Endothelial cell of umbilical vein (primary cell): Measurements from ENCODE around the gene CYBC1. TPM values are rescaled to one million over a fixed set of nuclear protein-coding genes. Genes with fewer than 3 reads are reported as not detected.
A peak's percentile ranks its signal among the peaks of the same experiment; 100 is the strongest.

Experiments
- BruUV-seq: library from RNA; stranded (reverse); fragments of 400-500 nt; replicated peaks from 2 replicates; lab custom pipeline; 2021; lab: Mats Ljungman, UMichigan
- CTCF ChIA-PET: fragments of 300-600, 350-600 bp; sonication (Branson Sonifier 250); formaldehyde crosslinking; loops from one replicate; lab custom pipeline; 2021; ENCODE audit warnings: antibody characterized with exemption, inconsistent platforms; lab: Charles Lee
- POLR2A ChIA-PET: fragments of 300-600, 350-600 bp; sonication (Branson Sonifier 250); formaldehyde crosslinking; loops from one replicate; lab custom pipeline; 2021; ENCODE audit warnings: antibody characterized with exemption, inconsistent platforms; lab: Charles Lee
- DNase-seq: peaks from one replicate; pipeline ENCODE4 v3.0.0-alpha.2; 2011; ENCODE audit warnings: low read depth, low spot score
- FAIRE-seq: peaks from 2 replicates; lab custom pipeline; 2011; peaks lifted over from hg19 to GRCh38; lab: Jason Lieb, UNC
- H2AFZ ChIP-seq: 2 replicates; pipeline ENCODE4 v1.6.0; 2012; ENCODE audit warnings: low read depth, low read length, control low read depth, inconsistent platforms
- H3K27ac ChIP-seq: 2 replicates; pipeline ENCODE4 v1.5.1; 2011; ENCODE audit warnings: low read depth, mild to moderate bottlenecking, control low read depth, low read length, moderate library complexity; ENCODE audit not compliant: insufficient read depth
- H3K27me3 ChIP-seq, 2 experiments: 2 replicates each; pipeline versions ENCODE4 v1.6.0 to v1.6.1; 2011; ENCODE audit warnings: low read length in 2 of 2, mixed read lengths in 1 of 2; ENCODE audit not compliant: control insufficient read depth in 2 of 2, insufficient read depth in 2 of 2
- H3K36me3 ChIP-seq, 2 experiments: 2 replicates in 1 of 2; 3 replicates in 1 of 2; pipeline ENCODE4 v1.5.1; 2011; ENCODE audit warnings: low read length in 2 of 2, mild to moderate bottlenecking in 1 of 2, moderate library complexity in 1 of 2; ENCODE audit not compliant: control insufficient read depth in 2 of 2, insufficient read depth in 2 of 2; ENCODE audit errors: extremely low read depth in 1 of 2
- H3K4me1 ChIP-seq: 3 replicates; pipeline ENCODE4 v1.5.1; 2011; ENCODE audit warnings: mild to moderate bottlenecking, low read length; ENCODE audit not compliant: control insufficient read depth, insufficient read depth; ENCODE audit errors: extremely low read depth
- H3K4me2 ChIP-seq: 2 replicates; pipeline ENCODE4 v1.6.1; 2011; ENCODE audit warnings: low read length, control low read depth, mixed read lengths; ENCODE audit not compliant: insufficient read depth
- H3K4me3 ChIP-seq, 3 experiments: fragments of 200-600 bp in 1 of 3; sonication (generic), shearing (Covaris generic) in 1 of 3; replicated peaks in 1 of 3; 2 replicates each; pipeline ENCODE4 v1.5.1; 2011 to 2016; ENCODE audit warnings: control low read depth in 3 of 3, low read length in 3 of 3, mild to moderate bottlenecking in 2 of 3, inconsistent platforms in 1 of 3, low read depth in 1 of 3, moderate library complexity in 1 of 3; ENCODE audit not compliant: insufficient read depth in 1 of 3
- H3K79me2 ChIP-seq: 2 replicates; pipeline ENCODE4 v1.6.0; 2012; ENCODE audit warnings: low read length, inconsistent platforms; ENCODE audit not compliant: control insufficient read depth, insufficient read depth
- H3K9ac ChIP-seq: replicated peaks from 2 replicates; pipeline ENCODE3; 2011; ENCODE audit warnings: low read length, control low read depth; ENCODE audit not compliant: insufficient read depth; ENCODE audit errors: extremely low read depth
- H3K9me1 ChIP-seq: replicated peaks from 3 replicates; pipeline ENCODE4 v1.6.0; 2011; ENCODE audit warnings: mild to moderate bottlenecking, low read length; ENCODE audit not compliant: control insufficient read depth, insufficient read depth; ENCODE audit errors: extremely low read depth
- H3K9me3 ChIP-seq: replicated peaks from 2 replicates; pipeline ENCODE4 v1.5.1; 2012; ENCODE audit warnings: low read length, inconsistent platforms; ENCODE audit not compliant: control insufficient read depth, insufficient read depth
- H4K20me1 ChIP-seq: replicated peaks from 2 replicates; pipeline ENCODE3; 2011; ENCODE audit warnings: mild to moderate bottlenecking, low read length; ENCODE audit not compliant: control insufficient read depth, insufficient read depth; ENCODE audit errors: extremely low read depth
- CTCF ChIP-seq, 2 donors: IDR thresholded peaks; 1 replicate in 1 of 2; 2 replicates in 1 of 2; pipeline ENCODE4 v1.5.1; 2011; ENCODE audit warnings: low read length in 2 of 2, mild to moderate bottlenecking in 2 of 2, moderate library complexity in 2 of 2, control low read depth in 1 of 2, inconsistent platforms in 1 of 2, low read depth in 1 of 2; ENCODE audit not compliant: insufficient read depth in 1 of 2; ENCODE audit errors: extremely low read depth in 1 of 2
- GATA2 ChIP-seq: IDR thresholded peaks from 2 replicates; pipeline ENCODE4 v1.7.0; 2011; ENCODE audit warnings: low read depth, mild to moderate bottlenecking, moderate library complexity, mixed read lengths, low read length; ENCODE audit not compliant: insufficient read length, insufficient read depth
- JUN ChIP-seq: IDR thresholded peaks from 2 replicates; pipeline ENCODE4 v1.6.1; 2011; ENCODE audit warnings: borderline replicate concordance, low read depth; ENCODE audit not compliant: insufficient read length, insufficient read depth
- dilution Hi-C: fragments of 300-500 bp; cut with MboI; formaldehyde crosslinking; loops from one replicate; pipeline ENCODE4 v1.15.0; 2019; ENCODE audit warnings: low sequenced_read_pairs; ENCODE audit not compliant: extremely low pct_ligation_motif_present
- intact Hi-C: fragments of 100-400 bp; cut with micrococcal nuclease; formaldehyde crosslinking; loops from one replicate; pipeline ENCODE4 v1.10.0; 2022
- polyA plus RNA-seq, 4 experiments: library from polyadenylated mRNA; depleted of rRNA in 3 of 4; stranded (reverse) in 3 of 4; unstranded in 1 of 4; fragments of >200 nt; gene quantifications; 2 replicates each; pipeline versions ENCODE4 v1.2.1 to v1.2.3, GENCODE V29; 2011 to 2012; ENCODE audit warnings: missing spikeins in 1 of 4
- total RNA-seq: library from RNA; stranded (reverse); gene quantifications from 2 replicates; pipeline ENCODE4 v1.2.3, GENCODE V29; 2021

The CYBC1 gene
- total and polyA plus RNA-seq, 2 donors (not counting 3 experiments of a cell fraction or from before 2014, with no cell fraction given): 71.8 to 81.5 TPM

GRCh38 chr17:82449883-82450356 is 632 bp downstream of the CYBC1 start:
- POLR2A ChIA-PET: no interaction called here
- no peak for TF ChIP-seq GATA2
- no peaks in the 10 kb centered on the region for H3K9me3 ChIP-seq
- H3K27me3 ChIP-seq: no peaks in the 10 kb centered on the region
- intact Hi-C loops (loop anchor here (1.0 to 10.0 kb wide), 4 partner anchors 8 to 395 kb away; partner anchors contain the start of genes HEXD, NARF, OGFOD3 and ZNF750), dilution Hi-C loops (no loop called here)
- BruUV-seq: no TSS peak
- H3K9me1 ChIP-seq: no peaks in the 10 kb centered on the region
- H3K27ac ChIP-seq: peak overlapping the region; percentile 29
- no peaks in the 10 kb centered on the region for H3K36me3 ChIP-seq
- H3K4me2 ChIP-seq: peak overlapping the region; percentile 39
- peak overlapping the region; percentile 88 for H2AFZ ChIP-seq
- peak overlapping the region; percentile 33 to 68 (median 53) for H3K4me3 ChIP-seq
- H3K9ac ChIP-seq: peak overlapping the region; percentile 77
- DNase-seq (no peak), FAIRE-seq (no peak)
- H3K4me1 ChIP-seq: peaks cover 6% of the 10 kb centered on the region
- CTCF ChIA-PET: interaction anchor here (1.0 kb wide), 1 partner anchor 25 kb away, joined by 3 read pairs; no protein-coding TSS in a partner anchor
- H3K79me2 ChIP-seq: peaks cover 3% of the 10 kb centered on the region
- no peaks in the 10 kb centered on the region for H4K20me1 ChIP-seq

DNA sequence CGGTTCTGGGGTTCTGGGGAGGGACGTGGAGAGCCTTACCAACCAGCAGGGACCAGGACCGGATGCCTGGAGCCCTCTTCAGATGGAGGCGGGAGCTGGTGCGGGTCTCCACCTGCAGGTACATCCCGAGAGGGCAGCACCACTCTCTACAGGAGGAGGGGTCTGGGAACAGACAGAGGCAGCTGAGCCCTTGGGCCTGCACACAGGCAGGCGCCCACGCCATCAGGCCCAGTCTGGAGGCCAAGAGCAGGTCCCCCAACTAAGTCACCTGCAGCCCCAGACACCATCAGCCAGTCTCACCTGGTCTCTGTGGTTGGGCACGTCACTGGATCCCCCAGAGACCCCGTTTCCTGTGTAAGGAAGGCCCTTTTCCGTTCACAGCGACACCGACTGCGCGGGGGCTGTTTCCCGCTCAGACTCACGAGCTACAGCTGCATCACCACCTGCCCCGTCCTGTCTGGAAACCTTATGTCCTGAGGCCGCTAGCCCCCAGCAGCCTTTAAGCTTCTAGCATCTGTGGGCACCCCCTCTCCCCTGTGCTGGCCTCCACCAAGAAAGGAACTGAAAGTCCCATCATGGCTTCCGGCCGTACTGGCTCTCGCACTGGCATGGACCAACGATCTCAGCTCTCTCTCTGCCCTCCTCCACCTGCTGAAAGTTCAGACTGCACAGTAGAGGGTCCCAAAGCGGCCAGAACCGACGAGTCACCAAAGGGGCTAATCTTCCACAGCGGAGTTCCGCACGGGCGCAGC is 1.2 kb downstream of the CYBC1 start:
- Histone ChIP-seq H3K9me1 (no peaks in the 10 kb centered on the region), H2AFZ (no peak overlapping the region), H3K27me3 (no peaks in the 10 kb centered on the region), H3K9ac (no peak overlapping the region), H3K36me3 (no peaks in the 10 kb centered on the region), H3K79me2 (peaks cover 3% of the 10 kb centered on the region), H3K27ac (no peak overlapping the region), H3K4me2 (peak overlapping the region; percentile 39), H3K9me3 (no peaks in the 10 kb centered on the region), H3K4me1 (peaks cover 6% of the 10 kb centered on the region), H3K4me3 (no peak overlapping the region), H4K20me1 (no peaks in the 10 kb centered on the region)
- ChIA-PET CTCF (interaction anchor here (1.0 kb wide), 1 partner anchor 25 kb away, joined by 3 read pairs; no protein-coding TSS in a partner anchor), POLR2A (no interaction called here)
- FAIRE-seq (no peak), DNase-seq (no peak)
- dilution Hi-C loops: no loop called here
- no peak for TF ChIP-seq CTCF (IDR thresholded peaks at IDR 0.05; ENCODE audit: extremely low read depth in 1 of 2, insufficient read depth in 1 of 2, low read depth in 1 of 2, low read length in 2 of 2)
- TF ChIP-seq JUN: no peak
- BruUV-seq: no TSS peak
- intact Hi-C loops: no loop called here
